Posterior vena cava (tissue), 2 donors: Measurements from ENCODE around the gene AMPD1. TPM values are rescaled to one million over a fixed set of nuclear protein-coding genes. Genes with fewer than 3 reads are reported as not detected.

ENCODE experiments used
- DNase-seq: peaks from one replicate; pipeline ENCODE4 v3.0.0-alpha.2; 2020; ENCODE audit warnings: low spot score
- intact Hi-C, 2 donors: fragments of 100-400 bp; cut with DNase I; formaldehyde crosslinking; loops; one replicate each; pipeline versions ENCODE4 v1.14.1 to v1.14.2; 2022 to 2023
- total RNA-seq, 2 donors: library from RNA; stranded (reverse); fragmentation: NEBNext Ultra II Directional; extraction: Animal tissue kit (Norgen Biotek cat#: 25700); gene quantifications; one replicate each; pipeline ENCODE4 v1.2.1, GENCODE V29; 2021
- donor health status: DM: yes; HTN: yes; CAD: no.
- donor health status: DM: yes; HTN: yes; CAD: no.

AMPD1 gene
- total RNA-seq, 2 donors from 2014 or later: not detected

DNA sequence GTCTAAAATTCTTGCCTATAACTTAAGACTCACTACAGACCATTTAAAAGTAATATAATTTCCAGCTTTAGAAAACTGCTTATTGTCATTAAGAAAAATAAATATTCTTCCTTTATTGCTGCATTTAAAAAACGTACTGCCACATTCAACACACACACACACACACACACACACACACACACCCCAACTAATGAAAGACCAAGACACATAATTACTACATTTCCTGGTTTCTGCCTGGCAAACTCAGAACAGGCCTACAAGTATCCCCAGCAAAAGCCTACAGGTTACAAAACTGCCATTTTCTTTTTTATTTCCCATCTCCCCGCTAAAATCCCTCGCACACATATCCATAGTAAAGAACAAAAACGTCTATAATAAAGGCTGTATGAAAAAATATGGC, 27.0 kb downstream of the AMPD1 start:
- intact Hi-C loops: no loop called here

GRCh38 chr1:114666954-114667353, 28.4 kb downstream of the AMPD1 start:
- intact Hi-C loops: no loop called here
- DNase-seq: no peak

More for the DNA sequence above, 27.0 kb downstream of the AMPD1 start:
- DNase-seq: no peak

DNA sequence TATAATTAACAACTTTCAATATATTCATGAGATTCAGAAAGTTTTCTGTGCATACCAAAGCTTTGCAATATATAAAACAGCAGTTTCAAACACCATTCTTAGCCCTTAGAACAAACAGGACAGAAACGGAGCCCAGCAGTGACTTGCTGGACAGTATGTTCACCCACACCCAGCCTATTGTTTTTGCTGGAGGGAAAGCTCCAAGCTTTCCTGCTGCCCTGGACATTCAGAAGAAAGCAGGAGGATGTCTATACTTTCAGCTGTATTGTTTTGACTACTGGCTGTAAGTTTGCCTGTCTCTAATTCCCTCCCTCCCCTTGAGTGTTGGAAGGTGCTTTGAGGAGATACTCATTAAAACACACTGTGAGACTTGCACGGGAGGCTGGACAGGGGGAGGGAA, 35.1 kb downstream of the AMPD1 start:
- no peak for DNase-seq
- intact Hi-C loops: no loop called here

DNA sequence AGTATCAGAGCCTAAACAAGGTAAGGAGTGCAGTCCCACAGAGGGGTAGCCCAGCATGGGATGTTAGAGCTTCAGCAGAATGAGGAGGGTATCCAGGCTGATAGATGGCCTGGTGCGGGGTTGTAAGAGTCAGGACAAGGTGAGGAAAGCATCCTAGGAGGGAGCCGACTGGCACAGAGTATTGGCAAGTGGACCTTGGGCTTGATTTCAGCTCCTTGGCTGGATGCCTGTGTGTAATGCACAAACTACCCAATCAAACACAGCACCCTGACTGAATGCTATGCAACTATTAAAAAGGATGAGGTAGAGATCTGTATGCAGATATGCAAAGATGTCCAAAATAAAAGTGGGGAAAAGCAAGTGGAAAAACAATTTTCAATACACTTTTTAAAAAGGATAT, 43.5 kb downstream of the AMPD1 start:
- intact Hi-C loops: no loop called here
- no peak for DNase-seq

GRCh38 chr1:114648503-114648902, 46.8 kb downstream of the AMPD1 start:
- intact Hi-C loops: no loop called here
- DNase-seq: no peak

DNA sequence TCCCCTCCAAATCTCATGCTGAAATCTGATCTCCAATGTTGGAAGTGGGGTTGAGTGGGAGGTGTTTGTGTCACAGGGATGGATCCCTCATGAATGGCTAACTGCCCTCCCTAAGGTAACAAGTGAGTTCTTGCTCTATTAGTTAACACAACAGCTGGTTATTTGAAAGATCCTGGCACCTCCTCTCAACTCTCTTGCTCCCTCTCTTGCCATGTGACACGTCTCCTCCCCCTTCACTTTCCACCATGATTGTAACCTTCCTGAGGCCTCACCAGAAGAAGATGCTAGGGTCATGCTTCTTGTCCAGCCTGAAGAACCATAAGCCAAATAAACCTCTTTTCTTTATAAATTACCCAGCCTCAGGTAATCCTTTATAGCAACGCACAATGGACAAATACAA, 54.0 kb downstream of the AMPD1 start:
- intact Hi-C loops: no loop called here
- DNase-seq: no peak

GRCh38 chr1:114638910-114639309, 56.4 kb downstream of the AMPD1 start:
- intact Hi-C loops: no loop called here
- no peak for DNase-seq

GRCh38 chr1:114632427-114632826, 62.9 kb downstream of the AMPD1 start:
- DNase-seq: no peak
- intact Hi-C loops: no loop called here

DNA sequence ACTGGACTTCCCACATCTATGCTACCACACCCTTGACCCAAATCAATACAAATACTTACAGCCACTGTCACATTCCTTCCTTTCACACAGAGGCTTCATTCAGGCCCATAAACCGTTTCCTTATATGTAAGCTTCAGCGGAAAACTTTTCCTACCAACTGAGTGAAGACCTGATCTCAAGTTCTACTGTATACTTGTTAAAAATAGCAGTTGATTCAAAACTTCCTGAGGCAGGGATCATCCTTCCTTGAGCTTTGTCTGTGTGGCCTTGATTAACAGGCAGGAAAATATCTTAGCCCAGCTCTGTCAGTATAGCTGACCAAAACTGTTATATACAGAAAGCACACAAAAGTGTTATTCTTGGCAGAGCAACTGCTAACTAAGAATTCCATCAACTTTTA, 68.2 kb downstream of the AMPD1 start:
- intact Hi-C loops: no loop called here

GRCh38 chr1:114623364-114623763, 72.0 kb downstream of the AMPD1 start:
- intact Hi-C loops: no loop called here
- no peak for DNase-seq

More for the DNA sequence above, 68.2 kb downstream of the AMPD1 start:
- DNase-seq: no peak

Other genes starting within 250 kb of the AMPD1 start
- 10 to 100 TPM; 25.9 to 28.2 TPM for gene TRIM33, start 184.3 kb downstream of the AMPD1 start, total RNA-seq
- 10 to 100 TPM; 31.1 to 31.3 TPM for gene BCAS2, start 113.9 kb downstream of the AMPD1 start, total RNA-seq
- 1 to 10 TPM; 2.7 to 4.8 TPM for gene DENND2C, start 25.5 kb downstream of the AMPD1 start, total RNA-seq
- gene NRAS, start 21.2 kb upstream of the AMPD1 start, total RNA-seq: 10 to 100 TPM; 19.9 to 24.8 TPM
- 100 to 1,000 TPM; 724 to 865 TPM for gene CSDE1, start 62.4 kb upstream of the AMPD1 start, total RNA-seq
- 10 to 100 TPM; 43.4 to 47.7 TPM for gene SIKE1, start 85.1 kb upstream of the AMPD1 start, total RNA-seq
- not detected for gene SYCP1, start 159.3 kb upstream of the AMPD1 start, total RNA-seq